BJ (cell line): ENCODE measurements around the gene EMP1. TPM values are rescaled to one million over a fixed set of nuclear protein-coding genes. Genes with fewer than 3 reads are reported as not detected.

Source experiments
- CTCF ChIA-PET: fragments of 350-600 bp; formaldehyde crosslinking; extraction: SDS; loops from one replicate; lab custom pipeline; 2021; ENCODE audit warnings: antibody characterized with exemption, inconsistent platforms; lab: Yijun Ruan, JAX
- POLR2A ChIA-PET: fragments of 300-600 bp; sonication (Branson Sonifier 250); formaldehyde crosslinking; extraction: SDS; loops from one replicate; lab custom pipeline; 2021; ENCODE audit warnings: antibody characterized with exemption; lab: Charles Lee
- DNase-seq: peaks from one replicate; pipeline ENCODE4 v3.0.0-alpha.2; 2011; ENCODE audit warnings: low read depth
- H3K27me3 ChIP-seq: 2 replicates; pipeline ENCODE4 v1.6.0; 2011; ENCODE audit warnings: low read length; ENCODE audit not compliant: control insufficient read depth, insufficient read depth
- H3K36me3 ChIP-seq: 2 replicates; pipeline ENCODE4 v1.5.1; 2011; ENCODE audit warnings: low read length; ENCODE audit not compliant: control insufficient read depth, insufficient read depth
- H3K4me3 ChIP-seq: 2 replicates; pipeline ENCODE4 v1.5.1; 2011; ENCODE audit warnings: low read depth, mild to moderate bottlenecking, control low read depth, low read length
- CTCF ChIP-seq: IDR thresholded peaks from 2 replicates; pipeline ENCODE4 v1.5.1; 2011; ENCODE audit warnings: low read depth, mild to moderate bottlenecking, control low read depth, inconsistent platforms, low read length, moderate library complexity; ENCODE audit not compliant: insufficient read depth
- polyA plus RNA-seq: library from polyadenylated mRNA; depleted of rRNA; stranded (reverse); fragments of >200 nt; gene quantifications from 2 replicates; pipeline ENCODE4 v1.2.3, GENCODE V29; 2011

The EMP1 gene
- polyA plus RNA-seq, 1 experiment = 258 TPM

DNA sequence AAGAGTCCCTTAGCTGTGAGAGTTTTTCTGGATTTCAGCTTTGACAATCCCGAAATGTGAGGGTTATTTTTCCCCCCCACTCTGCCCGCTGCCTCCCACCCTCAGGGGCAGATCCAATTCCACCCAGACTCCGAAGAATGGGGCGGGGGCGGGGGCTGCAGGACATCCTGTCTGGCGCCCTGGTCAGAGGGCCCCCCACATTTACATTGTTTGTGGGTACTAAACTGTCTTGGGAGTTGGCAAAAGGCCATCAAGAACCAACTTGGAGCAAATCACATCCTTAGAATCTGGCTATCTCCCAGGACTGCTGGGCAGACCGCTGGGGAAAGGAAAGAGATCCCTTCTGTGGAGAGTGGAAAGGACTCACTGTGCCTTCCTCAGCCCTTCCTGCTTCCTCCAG, 2.4 kb downstream of the EMP1 start:
- ChIA-PET CTCF (interaction anchor here (1.0 to 1.5 kb wide), 3 partner anchors 13 to 15 kb away, joined by 3 to 8 read pairs (median 6); no protein-coding TSS in a partner anchor), POLR2A (interaction anchor here (0.6 kb wide), 1 partner anchor 99 kb away, joined by 7 read pairs; no protein-coding TSS in a partner anchor)
- Histone ChIP-seq H3K4me3 (peak overlapping the region; percentile 60), H3K36me3 (no peaks in the 10 kb centered on the region), H3K27me3 (no peaks in the 10 kb centered on the region)
- DNase-seq = no peak
- no peak for TF ChIP-seq CTCF

GRCh38 chr12:13199592-13199991, 3.1 kb downstream of the EMP1 start:
- TF ChIP-seq CTCF = no peak
- H3K4me3 ChIP-seq = peak overlapping the region; percentile 60
- ChIA-PET POLR2A (no interaction called here), CTCF (interaction anchor here (0.9 to 1.2 kb wide), 4 partner anchors 9 to 97 kb away, joined by 3 to 6 read pairs (median 3); no protein-coding TSS in a partner anchor)
- no peaks in the 10 kb centered on the region for H3K36me3 ChIP-seq
- no peak for DNase-seq
- H3K27me3 ChIP-seq = no peaks in the 10 kb centered on the region

DNA sequence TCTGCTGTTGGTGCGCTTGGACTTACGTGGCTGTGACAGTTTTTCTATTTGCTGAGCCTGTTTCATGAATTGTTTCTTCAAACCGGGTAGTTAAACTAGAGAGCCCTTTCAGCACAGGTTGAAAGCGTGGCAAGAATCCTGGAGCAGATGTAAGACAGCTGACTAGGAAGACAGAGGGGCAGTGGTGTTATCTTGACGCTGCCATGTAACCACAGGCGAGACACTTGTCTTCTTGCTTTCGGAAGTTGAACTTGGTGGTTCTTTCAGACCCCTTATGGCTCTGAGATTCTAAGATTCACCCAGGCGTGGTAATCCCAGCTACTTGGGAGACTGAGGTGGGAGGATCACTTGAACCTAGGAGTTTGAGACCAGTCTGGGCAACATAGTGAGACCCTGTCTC, 4.3 kb downstream of the EMP1 start:
- Histone ChIP-seq H3K36me3 (no peaks in the 10 kb centered on the region), H3K27me3 (no peaks in the 10 kb centered on the region), H3K4me3 (no peak overlapping the region)
- no peak for TF ChIP-seq CTCF
- CTCF ChIA-PET = interaction anchor here (2.2 kb wide), 1 partner anchor 11 kb away, joined by 7 read pairs; no protein-coding TSS in a partner anchor
- DNase-seq = no peak
- POLR2A ChIA-PET = no interaction called here

- Histone ChIP-seq H3K27me3 (no peaks in the 10 kb centered on the region), H3K4me3 (no peak overlapping the region), H3K36me3 (no peaks in the 10 kb centered on the region)
- CTCF ChIA-PET = interaction anchor here (0.6 to 1.2 kb wide), 3 partner anchors 9 to 107 kb away, joined by 3 to 5 read pairs (median 4); partner anchors contain the start of gene GSG1
- TF ChIP-seq CTCF = peak; percentile 48
- no peak for DNase-seq
- POLR2A ChIA-PET = no interaction called here
Observed at GRCh38 chr12:13203034-13203922, 6.8 kb downstream of the EMP1 start.

DNA sequence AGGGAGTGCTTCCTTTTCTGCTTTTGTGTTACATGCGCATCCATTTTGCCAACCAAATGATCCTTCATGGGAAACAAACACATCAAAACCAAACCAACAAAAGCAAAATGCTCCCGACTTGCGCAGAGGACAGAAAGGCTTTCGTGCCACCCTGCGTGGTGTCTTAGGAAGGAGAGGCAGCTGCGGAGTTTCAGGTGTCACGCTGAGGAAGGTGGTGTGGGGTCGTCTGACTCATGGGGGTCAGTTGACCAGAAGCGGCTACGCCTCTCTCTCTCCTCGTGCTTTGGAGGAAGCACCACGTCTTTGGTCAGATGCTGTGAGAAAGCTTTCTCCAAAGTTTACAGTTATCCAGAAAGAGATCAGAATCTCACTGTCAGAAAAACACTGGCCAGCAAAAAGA, 7.9 kb downstream of the EMP1 start:
- no peak overlapping the region for H3K4me3 ChIP-seq

More for the DNA sequence above, 7.9 kb downstream of the EMP1 start:
- CTCF ChIA-PET = interaction anchor here (0.6 kb wide), 1 partner anchor 470 kb away, joined by 3 read pairs; no protein-coding TSS in a partner anchor
- no peak for TF ChIP-seq CTCF
- POLR2A ChIA-PET = interaction anchor here (0.5 kb wide), 1 partner anchor 19 kb away, joined by 4 read pairs; no protein-coding TSS in a partner anchor
- H3K36me3 ChIP-seq = no peaks in the 10 kb centered on the region
- H3K27me3 ChIP-seq = no peaks in the 10 kb centered on the region
- DNase-seq = no peak
